SK-N-MC (cell line): Measurements from ENCODE around the gene HORMAD2.
"Not testable (repeated sequence)": the region's sequence is repeated elsewhere in the genome, so short reads cannot be mapped to it uniquely, and the experiment has no call there.

Source experiments
- DNase-seq: peaks from one replicate; pipeline ENCODE4 v3.0.0-alpha.2; 2011; ENCODE audit warnings: low read depth, low spot score
- H3K27ac ChIP-seq: fragments of 200-600 bp; sonication (generic); 2 replicates; pipeline ENCODE4 v1.5.1; 2016; ENCODE audit warnings: mixed run types
- H3K36me3 ChIP-seq: fragments of 200-600 bp; sonication (generic); 2 replicates; pipeline ENCODE4 v1.6.1; 2017; ENCODE audit warnings: antibody characterized with exemption, low read length, mixed read lengths; ENCODE audit not compliant: insufficient read depth
- H3K4me3 ChIP-seq: fragments of 200-600 bp; sonication (generic); 2 replicates; pipeline ENCODE4 v1.5.1; 2016
- H3K9ac ChIP-seq: fragments of 200-600 bp; sonication (generic); 2 replicates; pipeline ENCODE4 v1.8.0; 2017; ENCODE audit warnings: mixed run types, mixed read lengths; ENCODE audit not compliant: insufficient read length
- H3K9me3 ChIP-seq: fragments of 200-600 bp; sonication (generic); 2 replicates; pipeline ENCODE4 v1.6.1; 2017; ENCODE audit warnings: low read depth, mild to moderate bottlenecking, antibody characterized with exemption, low read length, moderate library complexity, mixed read lengths
- EZH2 ChIP-seq: fragments of 200-600 bp; sonication (generic); IDR thresholded peaks from one replicate; pipeline ENCODE4 v1.6.1; 2017; ENCODE audit warnings: antibody characterized with exemption
- FOXP2 ChIP-seq: optimal IDR thresholded peaks from 2 replicates; pipeline ENCODE3; 2011; ENCODE audit warnings: mild to moderate bottlenecking, moderate library complexity; ENCODE audit not compliant: insufficient read depth; ENCODE audit errors: extremely low read length, control extremely low read depth
- POLR2AphosphoS5 ChIP-seq: IDR thresholded peaks from 2 replicates; pipeline ENCODE4 v1.6.1; 2012; ENCODE audit warnings: mild to moderate bottlenecking, low read depth, low read length, borderline replicate concordance

Gene HORMAD2

GRCh38 chr22:30048681-30049080, 31.6 kb upstream of the HORMAD2 start:
- TF ChIP-seq FOXP2: no peak
- no peak for TF ChIP-seq EZH2
- no peak for TF ChIP-seq POLR2AphosphoS5
- no peak overlapping the region for H3K4me3 ChIP-seq
- H3K9ac ChIP-seq: no peak overlapping the region
- no peaks in the 10 kb centered on the region for H3K9me3 ChIP-seq
- H3K36me3 ChIP-seq: no peaks in the 10 kb centered on the region
- no peak for DNase-seq
- H3K27ac ChIP-seq: no peak overlapping the region

- Histone ChIP-seq H3K9ac (no peak overlapping the region), H3K4me3 (no peak overlapping the region), H3K27ac (no peak overlapping the region), H3K9me3 (no peaks in the 10 kb centered on the region), H3K36me3 (no peaks in the 10 kb centered on the region)
- TF ChIP-seq FOXP2 (no peak), EZH2 (no peak), POLR2AphosphoS5 (no peak)
- no peak for DNase-seq
These were observed 26.0 kb upstream of the HORMAD2 start for GRCh38 chr22:30054067-30054763.

- no peak for DNase-seq
- H3K9me3 ChIP-seq: no peaks in the 10 kb centered on the region
- TF ChIP-seq EZH2 (no peak), POLR2AphosphoS5 (no peak), FOXP2 (no peak)
- H3K4me3 ChIP-seq: no peak overlapping the region
- H3K27ac ChIP-seq: no peak overlapping the region
- no peak overlapping the region for H3K9ac ChIP-seq
- no peaks in the 10 kb centered on the region for H3K36me3 ChIP-seq
These were observed 25.5 kb upstream of the HORMAD2 start for GRCh38 chr22:30054764-30055069.

GRCh38 chr22:30056015-30056414, 24.2 kb upstream of the HORMAD2 start:
- TF ChIP-seq EZH2 (no peak), POLR2AphosphoS5 (no peak), FOXP2 (no peak)
- H3K27ac ChIP-seq: no peak overlapping the region
- H3K4me3 ChIP-seq: no peak overlapping the region
- DNase-seq: no peak
- H3K36me3 ChIP-seq: no peaks in the 10 kb centered on the region
- H3K9ac ChIP-seq: no peak overlapping the region
- H3K9me3 ChIP-seq: no peaks in the 10 kb centered on the region

GRCh38 chr22:30057375-30057774, 22.9 kb upstream of the HORMAD2 start:
- no peaks in the 10 kb centered on the region for H3K9me3 ChIP-seq
- no peak for TF ChIP-seq EZH2
- TF ChIP-seq FOXP2: no peak
- TF ChIP-seq POLR2AphosphoS5: no peak
- no peak overlapping the region for H3K4me3 ChIP-seq
- no peak for DNase-seq
- no peak overlapping the region for H3K9ac ChIP-seq
- H3K36me3 ChIP-seq: no peaks in the 10 kb centered on the region
- H3K27ac ChIP-seq: no peak overlapping the region

- H3K9ac ChIP-seq, H3K9me3 ChIP-seq, H3K36me3 ChIP-seq, H3K4me3 ChIP-seq, H3K27ac ChIP-seq, DNase-seq: not testable (repeated sequence)
These were observed 20.8 kb upstream of the HORMAD2 start for GRCh38 chr22:30059346-30060020.

- H3K9ac ChIP-seq, H3K4me3 ChIP-seq, H3K9me3 ChIP-seq, H3K36me3 ChIP-seq, H3K27ac ChIP-seq, DNase-seq: not testable (repeated sequence)
These were observed 19.2 kb upstream of the HORMAD2 start for GRCh38 chr22:30061094-30061493.

- TF ChIP-seq EZH2 (no peak), FOXP2 (no peak), POLR2AphosphoS5 (no peak)
- Histone ChIP-seq H3K27ac (no peak overlapping the region), H3K9me3 (no peaks in the 10 kb centered on the region), H3K9ac (no peak overlapping the region), H3K4me3 (no peak overlapping the region), H3K36me3 (no peaks in the 10 kb centered on the region)
- DNase-seq: no peak
These were observed 18.0 kb upstream of the HORMAD2 start for GRCh38 chr22:30062259-30062658.

- Histone ChIP-seq H3K27ac (no peak overlapping the region), H3K9me3 (no peaks in the 10 kb centered on the region), H3K9ac (no peak overlapping the region), H3K36me3 (no peaks in the 10 kb centered on the region), H3K4me3 (no peak overlapping the region)
- DNase-seq: no peak
- TF ChIP-seq EZH2: no peak
- no peak for TF ChIP-seq POLR2AphosphoS5
- TF ChIP-seq FOXP2: no peak
These were observed 17.3 kb upstream of the HORMAD2 start for GRCh38 chr22:30062950-30063349.
